Right lobe of liver (tissue), 4 donors: ENCODE measurements around the gene KCTD14.

Experiments used
- CTCF ChIP-seq, 4 donors: fragments of 200-600 bp in 3 of 4; fragments of 450-650 bp in 1 of 4; IDR thresholded peaks; one replicate each; pipeline versions ENCODE4 v1.5.1 to v1.8.0; 2016 to 2022; ENCODE audit warnings: antibody characterized with exemption in 4 of 4, mild to moderate bottlenecking in 2 of 4
- POLR2A ChIP-seq: fragments of 450-650 bp; IDR thresholded peaks from one replicate; pipeline ENCODE4 v1.6.1; 2017; ENCODE audit warnings: antibody characterized with exemption, mild to moderate bottlenecking
- donor health status: DM: no; HTN: no; CAD: no.
- donor health status: DM: no; HTN: no; CAD: no.
- donor health status: DM: no; HTN: yes; CAD: no.

GRCh38 chr11:78072455-78072854 is 49.4 kb upstream of the KCTD14 start:
- TF ChIP-seq CTCF (IDR thresholded peaks at IDR 0.05) (no peak), POLR2A (no peak)
